GM12864 (cell line): ENCODE data around the gene ATP4B.

Source experiments
- DNase-seq: peaks from one replicate; pipeline ENCODE4 v3.0.0-alpha.2; 2011; ENCODE audit warnings: low read depth
- H3K4me3 ChIP-seq: 2 replicates; pipeline ENCODE4 v1.5.1; 2011; ENCODE audit warnings: mild to moderate bottlenecking, low read depth, low read length, control low read depth
- TF ChIP-seq, protein P1 (sequence below): IDR thresholded peaks from 2 replicates; pipeline ENCODE4 v1.5.1; 2011; ENCODE audit warnings: low read depth, mild to moderate bottlenecking, moderate library complexity, low read length, control low read depth, inconsistent platforms; ENCODE audit errors: missing control alignments

Gene ATP4B

DNA sequence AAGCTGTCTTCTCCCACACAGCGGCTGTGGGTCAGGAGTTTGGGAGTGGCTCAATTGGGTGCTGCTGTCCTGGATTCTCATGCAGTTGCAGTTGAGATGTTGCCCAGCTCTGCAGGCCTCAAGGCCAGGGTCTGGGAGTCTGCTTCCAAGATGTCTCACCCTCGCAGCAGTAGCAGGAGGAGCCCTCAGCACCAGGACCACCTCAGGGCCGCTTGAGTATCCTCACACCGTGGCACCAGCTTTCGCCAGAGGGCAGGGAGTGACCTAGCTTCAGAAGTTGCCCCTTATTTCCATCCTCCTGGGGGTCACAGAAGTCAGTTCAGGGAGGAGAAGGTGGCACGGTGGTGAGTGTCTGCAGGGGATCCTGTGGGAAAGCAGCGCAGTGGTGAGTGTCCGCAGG, 52.5 kb downstream of the ATP4B start:
- TF ChIP-seq, protein P1, sequence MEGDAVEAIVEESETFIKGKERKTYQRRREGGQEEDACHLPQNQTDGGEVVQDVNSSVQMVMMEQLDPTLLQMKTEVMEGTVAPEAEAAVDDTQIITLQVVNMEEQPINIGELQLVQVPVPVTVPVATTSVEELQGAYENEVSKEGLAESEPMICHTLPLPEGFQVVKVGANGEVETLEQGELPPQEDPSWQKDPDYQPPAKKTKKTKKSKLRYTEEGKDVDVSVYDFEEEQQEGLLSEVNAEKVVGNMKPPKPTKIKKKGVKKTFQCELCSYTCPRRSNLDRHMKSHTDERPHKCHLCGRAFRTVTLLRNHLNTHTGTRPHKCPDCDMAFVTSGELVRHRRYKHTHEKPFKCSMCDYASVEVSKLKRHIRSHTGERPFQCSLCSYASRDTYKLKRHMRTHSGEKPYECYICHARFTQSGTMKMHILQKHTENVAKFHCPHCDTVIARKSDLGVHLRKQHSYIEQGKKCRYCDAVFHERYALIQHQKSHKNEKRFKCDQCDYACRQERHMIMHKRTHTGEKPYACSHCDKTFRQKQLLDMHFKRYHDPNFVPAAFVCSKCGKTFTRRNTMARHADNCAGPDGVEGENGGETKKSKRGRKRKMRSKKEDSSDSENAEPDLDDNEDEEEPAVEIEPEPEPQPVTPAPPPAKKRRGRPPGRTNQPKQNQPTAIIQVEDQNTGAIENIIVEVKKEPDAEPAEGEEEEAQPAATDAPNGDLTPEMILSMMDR, result no peak
- DNase-seq, result no peak
- no peak overlapping the region for H3K4me3 ChIP-seq

DNA sequence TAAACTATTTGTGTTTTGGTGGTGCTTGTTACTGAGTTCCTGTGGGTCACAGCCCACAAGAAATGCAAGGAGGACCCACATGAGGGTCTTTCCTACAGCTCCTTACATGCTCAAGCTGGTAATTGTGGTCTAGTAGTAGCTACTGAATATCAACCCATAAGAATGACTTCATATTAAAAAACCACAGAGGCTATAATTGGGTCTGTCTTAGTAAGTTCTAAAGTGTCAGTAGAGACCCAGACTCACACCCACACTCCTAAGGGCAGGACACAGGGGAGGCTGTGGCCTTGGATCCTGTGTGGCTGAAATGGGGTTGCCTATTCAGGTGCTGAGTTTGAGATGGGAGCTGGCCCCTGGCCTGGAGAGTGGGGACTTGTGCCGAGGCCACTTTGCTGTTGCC, 53.8 kb downstream of the ATP4B start:
- H3K4me3 ChIP-seq, result no peak overlapping the region
- no peak for DNase-seq
- TF ChIP-seq, protein P1, result no peak

DNA sequence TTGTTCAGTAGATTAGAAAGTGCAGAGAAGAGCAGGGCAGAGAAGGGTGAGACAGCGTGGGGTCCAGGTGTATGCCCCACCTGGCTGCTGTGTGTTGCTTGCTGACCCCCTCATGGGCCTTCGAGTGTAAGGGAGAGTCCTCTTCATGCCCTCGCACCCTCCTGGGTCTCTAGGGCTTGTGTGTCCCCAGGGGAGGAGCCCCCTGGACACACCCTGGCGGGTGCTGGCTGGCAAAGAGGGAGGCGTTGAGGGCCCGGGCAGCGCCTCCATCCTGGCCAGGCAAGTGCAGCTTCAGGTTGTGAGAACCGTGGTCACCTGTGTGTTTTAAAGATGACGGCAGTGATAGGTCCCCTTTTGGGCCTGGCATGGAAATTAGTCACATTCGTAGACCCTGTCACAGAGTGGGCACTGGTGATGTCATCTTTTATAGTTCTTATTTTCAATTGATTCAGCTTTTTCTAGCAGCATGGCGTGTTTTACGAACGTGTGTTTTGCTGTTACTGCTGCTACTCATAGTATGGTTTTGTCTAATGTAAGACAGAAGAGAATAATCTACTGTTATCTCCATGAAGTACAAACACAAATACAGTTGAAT, 54.8 kb downstream of the ATP4B start:
- TF ChIP-seq, protein P1, result no peak
- no peak overlapping the region for H3K4me3 ChIP-seq
- DNase-seq, result no peak

DNA sequence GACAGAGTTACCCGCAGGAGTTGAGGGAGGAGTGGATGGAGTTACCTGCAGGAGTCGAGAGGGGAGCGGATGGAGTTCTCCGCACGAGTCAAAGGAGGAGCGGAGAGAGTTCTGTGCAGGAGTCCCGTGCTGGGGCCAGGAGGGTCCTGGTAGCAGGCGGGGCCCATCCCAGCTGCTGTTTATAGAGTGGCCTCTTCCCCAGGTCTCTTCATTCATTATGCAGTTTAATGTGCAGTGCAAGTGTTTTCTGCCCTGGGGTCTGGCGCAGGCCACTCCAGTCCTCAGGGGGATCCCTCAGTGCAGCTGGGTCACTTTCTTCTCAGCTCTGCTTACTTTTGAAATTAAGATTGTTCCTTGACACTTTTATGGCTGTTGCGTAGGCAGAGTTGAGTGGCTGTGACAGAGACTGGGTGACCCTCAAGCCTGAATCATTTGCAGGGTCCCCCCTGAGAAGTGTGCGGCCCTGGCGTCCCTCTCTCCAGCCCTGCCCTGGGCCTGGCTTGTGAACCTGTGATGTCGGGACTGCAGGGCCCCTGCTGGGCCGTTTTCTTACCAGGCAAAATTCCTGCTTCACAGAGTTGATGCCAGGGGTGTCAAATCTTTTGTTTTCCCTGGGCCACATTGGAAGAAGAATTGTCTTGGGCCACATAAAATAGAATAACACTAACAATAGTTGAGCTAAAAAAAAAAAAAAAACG, 55.6 kb downstream of the ATP4B start:
- H3K4me3 ChIP-seq, result no peak overlapping the region
- no peak for DNase-seq
- TF ChIP-seq, protein P1, result no peak

DNA sequence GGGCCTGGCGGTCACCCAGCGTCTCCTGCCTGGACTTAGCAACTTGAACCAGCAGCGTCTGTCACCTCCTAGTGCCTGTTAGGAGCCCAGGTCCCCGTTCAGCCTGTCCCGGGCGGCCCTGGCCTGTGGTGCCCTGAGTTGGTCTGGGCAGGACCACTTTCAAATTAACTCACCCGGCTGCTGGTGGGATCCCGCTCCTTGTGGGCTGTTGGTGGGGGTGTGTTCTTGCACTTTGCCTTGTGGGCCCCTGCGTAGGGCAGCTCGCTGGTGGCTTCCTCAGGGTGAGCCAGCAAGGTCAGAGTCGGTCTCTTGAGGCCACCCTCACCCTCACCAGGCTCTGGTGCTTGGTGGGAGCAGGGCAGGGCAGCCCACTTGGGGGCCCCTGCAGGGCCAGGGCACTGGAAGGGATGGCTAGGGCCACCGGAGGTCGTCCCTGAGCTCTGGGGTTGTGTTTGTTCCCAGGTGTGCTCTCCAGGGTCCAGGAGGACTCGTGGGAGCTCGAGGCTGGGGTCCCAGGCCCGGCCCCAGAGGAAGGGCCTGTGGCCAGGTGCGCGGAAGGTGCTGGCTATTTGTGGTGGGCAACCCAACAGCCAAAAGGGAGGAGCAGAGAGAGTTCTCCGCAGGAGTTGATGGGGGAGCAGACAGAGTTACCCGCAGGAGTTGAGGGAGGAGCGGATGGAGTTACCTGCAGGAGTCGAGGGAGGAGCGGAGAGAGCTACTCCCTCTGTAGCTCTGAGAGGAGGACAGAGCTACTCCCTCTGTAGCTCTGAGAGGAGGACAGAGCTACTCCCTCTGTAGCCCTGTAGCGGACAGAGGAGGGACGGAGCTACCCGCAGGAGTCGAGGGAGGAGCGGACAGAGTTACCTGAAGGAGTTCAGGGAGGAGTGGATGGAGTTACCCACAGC, 56.6 kb downstream of the ATP4B start:
- no peak overlapping the region for H3K4me3 ChIP-seq
- TF ChIP-seq, protein P1, result no peak
- DNase-seq, result no peak

DNA sequence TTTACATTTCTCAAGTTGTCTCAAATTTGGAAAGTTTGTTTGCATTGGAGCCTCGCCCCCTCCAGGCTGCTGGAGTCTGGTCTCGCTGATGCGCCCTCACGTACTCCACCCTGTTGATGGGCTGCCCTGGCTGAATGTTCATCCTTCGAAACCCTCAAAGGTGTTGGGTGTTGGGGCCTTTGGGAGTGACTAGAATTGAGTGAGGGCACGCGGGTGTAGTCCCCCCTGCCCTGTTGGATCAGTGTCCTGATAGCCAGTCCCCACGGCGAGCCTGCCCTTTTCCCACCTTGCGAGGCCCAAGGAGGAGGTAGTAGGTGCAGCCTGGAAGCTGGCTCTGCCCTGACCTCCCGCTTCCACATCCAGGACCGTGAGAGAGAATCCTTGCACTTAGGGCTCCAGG, 58.6 kb downstream of the ATP4B start:
- TF ChIP-seq, protein P1, result no peak
- no peak for DNase-seq
- no peak overlapping the region for H3K4me3 ChIP-seq
